PFSK-1 (cell line): ENCODE results near the gene VAPA.

Experiments
- FOXP2 ChIP-seq: optimal IDR thresholded peaks from 2 replicates; pipeline ENCODE3; 2011; ENCODE audit warnings: borderline replicate concordance, control low read depth, inconsistent platforms; ENCODE audit not compliant: insufficient read depth; ENCODE audit errors: extremely low read length, extremely low read depth
- POLR2AphosphoS5 ChIP-seq: IDR thresholded peaks from 2 replicates; pipeline ENCODE4 v1.6.1; 2012; ENCODE audit warnings: low read depth, mild to moderate bottlenecking, control low read depth, low read length, moderate library complexity
- SIN3A ChIP-seq: IDR thresholded peaks from 2 replicates; pipeline ENCODE4 v1.6.1; 2012; ENCODE audit warnings: mild to moderate bottlenecking, low read length, moderate library complexity, borderline replicate concordance; ENCODE audit not compliant: insufficient read depth
- TAF1 ChIP-seq: IDR thresholded peaks from 2 replicates; pipeline ENCODE4 v1.6.1; 2012; ENCODE audit warnings: low read length, control low read depth, borderline replicate concordance; ENCODE audit not compliant: insufficient read depth
- TF ChIP-seq, protein P1 (sequence below), 2 experiments: IDR thresholded peaks; 2 replicates each; pipeline versions ENCODE4 v1.6.1 to v1.8.0; 2011 to 2012; ENCODE audit warnings: low read depth in 2 of 2, low read length in 2 of 2, control low read depth in 1 of 2, inconsistent platforms in 1 of 2, mild to moderate bottlenecking in 1 of 2, moderate library complexity in 1 of 2; ENCODE audit not compliant: insufficient read depth in 1 of 2

DNA sequence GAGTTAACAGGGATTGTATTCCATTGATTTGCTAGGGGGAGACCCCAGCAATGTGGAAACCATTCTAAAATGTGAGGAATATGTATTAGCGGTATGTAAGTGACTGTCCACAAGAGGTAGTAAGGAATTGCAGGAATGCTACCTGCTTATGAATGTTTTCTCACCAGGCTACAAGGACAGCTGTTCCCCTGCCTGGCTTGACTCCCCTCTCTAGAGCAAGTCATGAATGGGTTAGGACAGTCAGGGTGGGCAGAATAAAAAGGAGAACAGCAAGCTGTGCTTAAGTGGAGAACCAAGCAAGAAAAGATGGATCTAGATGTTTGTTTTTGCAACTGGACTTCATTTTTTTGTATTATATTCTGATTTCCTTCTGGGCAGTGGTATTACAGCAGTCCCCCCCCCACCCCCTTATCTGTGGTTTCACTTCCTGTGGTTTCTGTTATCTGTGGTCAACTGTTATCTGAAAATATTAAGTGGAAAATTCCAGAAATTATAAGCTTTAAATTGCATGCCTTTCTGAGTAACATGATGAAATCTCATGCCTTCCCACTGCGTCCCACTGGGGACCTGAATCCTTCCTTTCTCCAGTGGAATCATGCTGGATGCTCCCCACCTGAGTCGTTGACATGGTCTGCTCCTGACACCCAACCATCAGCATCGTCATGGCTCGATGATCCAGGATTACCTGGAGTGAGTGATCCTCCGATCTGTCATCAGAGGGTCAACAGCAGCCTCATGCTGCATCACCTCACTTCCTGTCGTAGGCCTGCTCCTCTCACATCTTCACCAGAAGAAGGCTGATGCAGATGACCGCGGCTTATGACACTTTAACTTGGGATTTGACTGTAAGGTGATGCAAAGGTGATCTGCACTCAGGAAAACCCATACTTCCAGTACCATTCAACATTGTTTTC, 52.2 kb downstream of the VAPA start:
- TF ChIP-seq POLR2AphosphoS5 (no peak), TAF1 (no peak), SIN3A (no peak), FOXP2 (no peak)
- TF ChIP-seq, protein P1, sequence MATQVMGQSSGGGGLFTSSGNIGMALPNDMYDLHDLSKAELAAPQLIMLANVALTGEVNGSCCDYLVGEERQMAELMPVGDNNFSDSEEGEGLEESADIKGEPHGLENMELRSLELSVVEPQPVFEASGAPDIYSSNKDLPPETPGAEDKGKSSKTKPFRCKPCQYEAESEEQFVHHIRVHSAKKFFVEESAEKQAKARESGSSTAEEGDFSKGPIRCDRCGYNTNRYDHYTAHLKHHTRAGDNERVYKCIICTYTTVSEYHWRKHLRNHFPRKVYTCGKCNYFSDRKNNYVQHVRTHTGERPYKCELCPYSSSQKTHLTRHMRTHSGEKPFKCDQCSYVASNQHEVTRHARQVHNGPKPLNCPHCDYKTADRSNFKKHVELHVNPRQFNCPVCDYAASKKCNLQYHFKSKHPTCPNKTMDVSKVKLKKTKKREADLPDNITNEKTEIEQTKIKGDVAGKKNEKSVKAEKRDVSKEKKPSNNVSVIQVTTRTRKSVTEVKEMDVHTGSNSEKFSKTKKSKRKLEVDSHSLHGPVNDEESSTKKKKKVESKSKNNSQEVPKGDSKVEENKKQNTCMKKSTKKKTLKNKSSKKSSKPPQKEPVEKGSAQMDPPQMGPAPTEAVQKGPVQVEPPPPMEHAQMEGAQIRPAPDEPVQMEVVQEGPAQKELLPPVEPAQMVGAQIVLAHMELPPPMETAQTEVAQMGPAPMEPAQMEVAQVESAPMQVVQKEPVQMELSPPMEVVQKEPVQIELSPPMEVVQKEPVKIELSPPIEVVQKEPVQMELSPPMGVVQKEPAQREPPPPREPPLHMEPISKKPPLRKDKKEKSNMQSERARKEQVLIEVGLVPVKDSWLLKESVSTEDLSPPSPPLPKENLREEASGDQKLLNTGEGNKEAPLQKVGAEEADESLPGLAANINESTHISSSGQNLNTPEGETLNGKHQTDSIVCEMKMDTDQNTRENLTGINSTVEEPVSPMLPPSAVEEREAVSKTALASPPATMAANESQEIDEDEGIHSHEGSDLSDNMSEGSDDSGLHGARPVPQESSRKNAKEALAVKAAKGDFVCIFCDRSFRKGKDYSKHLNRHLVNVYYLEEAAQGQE (IDR thresholded peaks at IDR 0.05; ENCODE audit: insufficient read depth in 1 of 2, low read depth in 2 of 2, low read length in 2 of 2), result no peak
